T47D (cell line): Measurements from ENCODE around the gene RAPGEFL1.

Experiments
- DNase-seq, 2 experiments: peaks; one replicate each; pipeline versions ENCODE4 v3.0.0 to v3.0.0-alpha.2; 2011 to 2012; ENCODE audit warnings: low read depth in 1 of 2, low spot score in 1 of 2
- JUND ChIP-seq: IDR thresholded peaks from 2 replicates; pipeline ENCODE4 v1.6.1; 2012; ENCODE audit warnings: low read depth
- in situ Hi-C: cut with HindIII; loops from 2 replicates; pipeline ENCODE4 v1.10.0; 2016; ENCODE audit warnings: low sequenced_read_pairs, low pct_unique_long_range_greater_than_20kb

The RAPGEFL1 gene

GRCh38 chr17:40241252-40241834, 64.1 kb downstream of the RAPGEFL1 start:
- DNase-seq: no peak
- TF ChIP-seq JUND: no peak
- in situ Hi-C loops: no loop called here

- TF ChIP-seq JUND: no peak
Measured at GRCh38 chr17:40242774-40243173, 65.5 kb downstream of the RAPGEFL1 start.

GRCh38 chr17:40243761-40244160, 66.5 kb downstream of the RAPGEFL1 start:
- TF ChIP-seq JUND: no peak
- in situ Hi-C loops: no loop called here
- DNase-seq: no peak

More at GRCh38 chr17:40242774-40243173, 65.5 kb downstream of the RAPGEFL1 start:
- DNase-seq: no peak
- in situ Hi-C loops: no loop called here

GRCh38 chr17:40244255-40244654, 67.0 kb downstream of the RAPGEFL1 start:
- in situ Hi-C loops: no loop called here
- DNase-seq: no peak
- TF ChIP-seq JUND: no peak
